HG03565 (cell line): Measurements from ENCODE around the gene EXOSC9.

Experiments
- ATAC-seq: cut with Tn5 transposase; IDR thresholded peaks from one replicate; pipeline ENCODE4 v1.9.1; 2021; ENCODE audit warnings: mild to moderate bottlenecking, moderate library complexity; ENCODE audit not compliant: unreplicated experiment

The EXOSC9 gene

GRCh38 chr4:121823505-121824170, 22.5 kb downstream of the EXOSC9 start, which contains the start of gene CCNA2:
Gene CCNA2 (minus strand): TSS chr4:121823883. CDS start chr4:121823628, 255 bp downstream.
- ATAC-seq, result peak; percentile 86

- ATAC-seq, result no peak
These were observed 23.0 kb downstream of the EXOSC9 start for GRCh38 chr4:121824171-121824527.

GRCh38 chr4:121824950-121825349, 23.8 kb downstream of the EXOSC9 start:
- no peak for ATAC-seq

GRCh38 chr4:121827853-121828252, 26.7 kb downstream of the EXOSC9 start:
- no peak for ATAC-seq

GRCh38 chr4:121829511-121829910, 28.4 kb downstream of the EXOSC9 start:
- no peak for ATAC-seq

GRCh38 chr4:121838136-121838535, 37.0 kb downstream of the EXOSC9 start:
- no peak for ATAC-seq

GRCh38 chr4:121842862-121843261, 41.7 kb downstream of the EXOSC9 start:
- no peak for ATAC-seq

GRCh38 chr4:121846662-121847061, 45.5 kb downstream of the EXOSC9 start:
- no peak for ATAC-seq

GRCh38 chr4:121851354-121851753, 50.2 kb downstream of the EXOSC9 start:
- no peak for ATAC-seq

- no peak for ATAC-seq
These were observed 59.0 kb downstream of the EXOSC9 start for GRCh38 chr4:121860121-121860520.

- no peak for ATAC-seq
These were observed 60.3 kb downstream of the EXOSC9 start for GRCh38 chr4:121861426-121861825.

- no peak for ATAC-seq
These were observed 62.7 kb downstream of the EXOSC9 start for GRCh38 chr4:121863799-121864198.
